ENCODE results near the gene PHC3. TPM values are rescaled to one million over a fixed set of nuclear protein-coding genes. Genes with fewer than 3 reads are reported as not detected.

The PHC3 gene
- total RNA-seq, result 36.2 and 36.6 TPM in 2 replicates
- 39.8 and 39.9 TPM in 2 replicates for polyA plus RNA-seq

GRCh38 chr3:170180908-170181885 lies at the start of gene PHC3:
Gene PHC3 (minus strand): TSS chr3:170181733. CDS start chr3:170181715, 18 bp downstream.
- Histone ChIP-seq H2AFZ (peak within 1 kb of the TSS; percentile 81), H3K9me2 (replicated peaks; ENCODE audit: insufficient read depth) (no peaks in the 10 kb centered on the region), H3K36me3 (replicated peaks; ENCODE audit: insufficient read depth, low read depth) (no peaks in the 10 kb centered on the region), H3K79me2 (peaks cover 50% of the 10 kb centered on the region), H3K27ac (peak within 1 kb of the TSS; percentile 95), H3K4me2 (peak within 1 kb of the TSS; percentile 89), H4K20me1 (ENCODE audit: insufficient read depth, poor library complexity, severe bottlenecking) (peaks cover 27% of the 10 kb centered on the region), H3K27me3 (no peaks in the 10 kb centered on the region), H3K4me3 (peak within 1 kb of the TSS; percentile 83), H3K9me3 (ENCODE audit: low read depth) (no peaks in the 10 kb centered on the region), H3K4me1 (ENCODE audit: insufficient read depth) (peaks cover 15% of the 10 kb centered on the region)
- TF ChIP-seq CTCF (IDR thresholded peaks at IDR 0.05; ENCODE audit: poor library complexity) (peak; percentile 5), EZH2phosphoT487 (IDR thresholded peaks at IDR 0.05; ENCODE audit: low read depth, severe bottlenecking, unreplicated experiment) (no peak)
- DNase-seq (ENCODE audit: low spot score), result peak; percentile 96
- WGBS (ENCODE audit: low lambda C conversion rate, missing lambda C conversion rate), result 2% methylated on average over 66 of the region's 71 CpGs

GRCh38 chr3:170228093-170228766 lies 46.7 kb upstream of the PHC3 start:
- Histone ChIP-seq H4K20me1 (ENCODE audit: insufficient read depth, poor library complexity, severe bottlenecking) (peaks cover 15% of the 10 kb centered on the region), H3K36me3 (replicated peaks; ENCODE audit: insufficient read depth, low read depth) (no peaks in the 10 kb centered on the region), H3K4me2 (no peak overlapping the region)

GRCh38 chr3:170226426-170226960 lies 45.0 kb upstream of the PHC3 start:
- no peaks in the 10 kb centered on the region for H3K27me3 ChIP-seq
- H3K9me3 ChIP-seq (ENCODE audit: low read depth), result no peaks in the 10 kb centered on the region
- H3K27ac ChIP-seq, result no peak overlapping the region
- no peak overlapping the region for H2AFZ ChIP-seq
- H3K36me3 ChIP-seq (replicated peaks; ENCODE audit: insufficient read depth, low read depth), result no peaks in the 10 kb centered on the region
- 72% methylated on average over 1 of the region's 1 CpG for WGBS (ENCODE audit: low lambda C conversion rate, missing lambda C conversion rate)
- no peak for DNase-seq (ENCODE audit: low spot score)
- TF ChIP-seq EZH2 (IDR thresholded peaks at IDR 0.05; ENCODE audit: borderline replicate concordance) (no peak), EZH2phosphoT487 (IDR thresholded peaks at IDR 0.05; ENCODE audit: low read depth, severe bottlenecking, unreplicated experiment) (no peak), CTCF (IDR thresholded peaks at IDR 0.05; ENCODE audit: poor library complexity) (no peak)
- peak overlapping the region; percentile 12 for H3K4me2 ChIP-seq
- peaks cover 89% of the 10 kb centered on the region for H3K79me2 ChIP-seq
- no peaks in the 10 kb centered on the region for H3K9me2 ChIP-seq (replicated peaks; ENCODE audit: insufficient read depth)
- no peak overlapping the region for H3K4me3 ChIP-seq
- H3K4me1 ChIP-seq (ENCODE audit: insufficient read depth), result peaks cover 27% of the 10 kb centered on the region
- peaks cover 15% of the 10 kb centered on the region for H4K20me1 ChIP-seq (ENCODE audit: insufficient read depth, poor library complexity, severe bottlenecking)

More at GRCh38 chr3:170228093-170228766, 46.7 kb upstream of the PHC3 start:
- no peak overlapping the region for H2AFZ ChIP-seq
- peaks cover 98% of the 10 kb centered on the region for H3K79me2 ChIP-seq
- DNase-seq (ENCODE audit: low spot score), result no peak
- no peaks in the 10 kb centered on the region for H3K27me3 ChIP-seq
- no peak overlapping the region for H3K27ac ChIP-seq
- 74% methylated on average over 2 of the region's 2 CpGs for WGBS (ENCODE audit: low lambda C conversion rate, missing lambda C conversion rate)
- H3K9me2 ChIP-seq (replicated peaks; ENCODE audit: insufficient read depth), result no peaks in the 10 kb centered on the region
- TF ChIP-seq CTCF (IDR thresholded peaks at IDR 0.05; ENCODE audit: poor library complexity) (no peak), EZH2 (IDR thresholded peaks at IDR 0.05; ENCODE audit: borderline replicate concordance) (no peak), EZH2phosphoT487 (IDR thresholded peaks at IDR 0.05; ENCODE audit: low read depth, severe bottlenecking, unreplicated experiment) (no peak)
- no peak overlapping the region for H3K4me3 ChIP-seq
- no peaks in the 10 kb centered on the region for H3K9me3 ChIP-seq (ENCODE audit: low read depth)
- H3K4me1 ChIP-seq (ENCODE audit: insufficient read depth), result peaks cover 27% of the 10 kb centered on the region

Data from hepatocyte (in vitro differentiated cells).